ENCODE results near the gene PRMT1. TPM values are rescaled to one million over a fixed set of nuclear protein-coding genes. Genes with fewer than 3 reads are reported as not detected.

PRMT1 gene
- total and polyA plus RNA-seq, 9 of the 15 experiments (the other 6 are each of a cell fraction or from before 2014, with no cell fraction given), result 13.3 to 464 (median 326) TPM

GRCh38 chr19:49676136-49676783 lies 811 bp upstream of the PRMT1 start (continued):
- TF ChIP-seq NCOA2 (IDR thresholded peaks at IDR 0.05; ENCODE audit: partially characterized antibody in 2 of 2) (no peak), CLOCK (CRISPR knock-in tag; IDR thresholded peaks at IDR 0.05; ENCODE audit: borderline replicate concordance) (no peak), CBX1 (IDR thresholded peaks at IDR 0.05; ENCODE audit: low read depth) (peak; percentile 87), HNRNPUL1 (IDR thresholded peaks at IDR 0.05; ENCODE audit: low read length) (no peak), POLR2A (conservative IDR thresholded peaks at IDR 0.05) (peak; percentile 95), ZNF175 (CRISPR knock-in tag; IDR thresholded peaks at IDR 0.05; ENCODE audit: low read depth) (no peak), ZNF324 (CRISPR knock-in tag; IDR thresholded peaks at IDR 0.05) (no peak), ZNF589 (CRISPR knock-in tag; IDR thresholded peaks at IDR 0.05; ENCODE audit: low read depth) (no peak), HLTF (IDR thresholded peaks at IDR 0.05) (no peak), ZMIZ1 (IDR thresholded peaks at IDR 0.05; ENCODE audit: low read depth in 2 of 2, low read length in 2 of 2) (0 out of 4 replicates have a peak, but pooled peaks of 1 of the 2 experiments have one; percentile 5), SIN3A (IDR thresholded peaks at IDR 0.05; ENCODE audit: borderline replicate concordance in 2 of 2, control insufficient read depth in 1 of 2, low read depth in 2 of 2, low read length in 2 of 2) (peak in 1 of 2 experiments; percentile 72; a peak in 1 of 4 replicates), ELF4 (CRISPR knock-in tag; IDR thresholded peaks at IDR 0.05) (no peak), RFX5 (IDR thresholded peaks at IDR 0.05; ENCODE audit: low read depth, low read length) (no peak), ZBTB33 (CRISPR knock-in tag; IDR thresholded peaks at IDR 0.05) (0 out of 2 replicates have a peak, but pooled peaks have one; percentile 65)
- TF ChIP-seq, protein P1, sequence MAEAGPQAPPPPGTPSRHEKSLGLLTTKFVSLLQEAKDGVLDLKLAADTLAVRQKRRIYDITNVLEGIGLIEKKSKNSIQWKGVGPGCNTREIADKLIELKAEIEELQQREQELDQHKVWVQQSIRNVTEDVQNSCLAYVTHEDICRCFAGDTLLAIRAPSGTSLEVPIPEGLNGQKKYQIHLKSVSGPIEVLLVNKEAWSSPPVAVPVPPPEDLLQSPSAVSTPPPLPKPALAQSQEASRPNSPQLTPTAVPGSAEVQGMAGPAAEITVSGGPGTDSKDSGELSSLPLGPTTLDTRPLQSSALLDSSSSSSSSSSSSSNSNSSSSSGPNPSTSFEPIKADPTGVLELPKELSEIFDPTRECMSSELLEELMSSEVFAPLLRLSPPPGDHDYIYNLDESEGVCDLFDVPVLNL (CRISPR knock-in tag; IDR thresholded peaks at IDR 0.05; ENCODE audit: low read depth), result no peak
- TF ChIP-seq, protein P2, sequence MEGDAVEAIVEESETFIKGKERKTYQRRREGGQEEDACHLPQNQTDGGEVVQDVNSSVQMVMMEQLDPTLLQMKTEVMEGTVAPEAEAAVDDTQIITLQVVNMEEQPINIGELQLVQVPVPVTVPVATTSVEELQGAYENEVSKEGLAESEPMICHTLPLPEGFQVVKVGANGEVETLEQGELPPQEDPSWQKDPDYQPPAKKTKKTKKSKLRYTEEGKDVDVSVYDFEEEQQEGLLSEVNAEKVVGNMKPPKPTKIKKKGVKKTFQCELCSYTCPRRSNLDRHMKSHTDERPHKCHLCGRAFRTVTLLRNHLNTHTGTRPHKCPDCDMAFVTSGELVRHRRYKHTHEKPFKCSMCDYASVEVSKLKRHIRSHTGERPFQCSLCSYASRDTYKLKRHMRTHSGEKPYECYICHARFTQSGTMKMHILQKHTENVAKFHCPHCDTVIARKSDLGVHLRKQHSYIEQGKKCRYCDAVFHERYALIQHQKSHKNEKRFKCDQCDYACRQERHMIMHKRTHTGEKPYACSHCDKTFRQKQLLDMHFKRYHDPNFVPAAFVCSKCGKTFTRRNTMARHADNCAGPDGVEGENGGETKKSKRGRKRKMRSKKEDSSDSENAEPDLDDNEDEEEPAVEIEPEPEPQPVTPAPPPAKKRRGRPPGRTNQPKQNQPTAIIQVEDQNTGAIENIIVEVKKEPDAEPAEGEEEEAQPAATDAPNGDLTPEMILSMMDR (IDR thresholded peaks at IDR 0.05 in 2 of 3, conservative IDR thresholded peaks at IDR 0.05 in 1 of 3; ENCODE audit: insufficient read depth in 2 of 3, low read depth in 1 of 3, low read length in 3 of 3), result no peak
